UCSD-AML1 (cell line): Measurements from ENCODE around the gene NGFR.

Experiments
- DNase-seq: peaks from one replicate; lab custom pipeline; 2025; ENCODE audit not compliant: unreplicated experiment; lab: John Stamatoyannopoulos, UW

NGFR gene, protein sequence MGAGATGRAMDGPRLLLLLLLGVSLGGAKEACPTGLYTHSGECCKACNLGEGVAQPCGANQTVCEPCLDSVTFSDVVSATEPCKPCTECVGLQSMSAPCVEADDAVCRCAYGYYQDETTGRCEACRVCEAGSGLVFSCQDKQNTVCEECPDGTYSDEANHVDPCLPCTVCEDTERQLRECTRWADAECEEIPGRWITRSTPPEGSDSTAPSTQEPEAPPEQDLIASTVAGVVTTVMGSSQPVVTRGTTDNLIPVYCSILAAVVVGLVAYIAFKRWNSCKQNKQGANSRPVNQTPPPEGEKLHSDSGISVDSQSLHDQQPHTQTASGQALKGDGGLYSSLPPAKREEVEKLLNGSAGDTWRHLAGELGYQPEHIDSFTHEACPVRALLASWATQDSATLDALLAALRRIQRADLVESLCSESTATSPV

GRCh38 chr17:49494986-49495841 lies at the start of gene NGFR:
NGFR (plus strand) TSS chr17:49495293; CDS start chr17:49495418, 125 bp downstream.
- DNase-seq, result peak; percentile 64

- DNase-seq, result no peak
These were observed 49.5 kb upstream of the NGFR start for GRCh38 chr17:49445591-49445990.

- no peak for DNase-seq
These were observed 47.3 kb upstream of the NGFR start for GRCh38 chr17:49447628-49448302.

DNA sequence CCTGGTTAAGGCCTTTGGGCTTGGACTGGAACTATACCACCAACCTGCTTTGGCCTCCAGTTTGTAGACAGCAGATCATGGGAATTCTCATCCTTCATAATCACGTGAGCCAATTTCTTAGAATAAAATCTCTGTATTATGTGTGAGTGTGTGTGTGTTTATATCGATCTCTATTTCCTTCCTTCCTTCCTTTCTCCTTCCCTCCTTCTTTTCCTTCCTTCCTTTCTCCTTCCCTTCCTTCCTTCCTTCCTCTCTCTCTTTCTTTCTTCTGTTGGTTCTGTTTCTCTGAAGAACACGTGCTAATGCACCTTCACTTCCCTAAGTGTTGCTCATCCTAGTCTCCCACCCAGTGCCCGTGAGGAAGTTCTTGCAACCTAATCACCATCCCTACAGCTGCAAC lies 44.9 kb upstream of the NGFR start:
- DNase-seq, result no peak

- peak; percentile 65 for DNase-seq
These were observed 44.4 kb upstream of the NGFR start for GRCh38 chr17:49450735-49451134.

DNA sequence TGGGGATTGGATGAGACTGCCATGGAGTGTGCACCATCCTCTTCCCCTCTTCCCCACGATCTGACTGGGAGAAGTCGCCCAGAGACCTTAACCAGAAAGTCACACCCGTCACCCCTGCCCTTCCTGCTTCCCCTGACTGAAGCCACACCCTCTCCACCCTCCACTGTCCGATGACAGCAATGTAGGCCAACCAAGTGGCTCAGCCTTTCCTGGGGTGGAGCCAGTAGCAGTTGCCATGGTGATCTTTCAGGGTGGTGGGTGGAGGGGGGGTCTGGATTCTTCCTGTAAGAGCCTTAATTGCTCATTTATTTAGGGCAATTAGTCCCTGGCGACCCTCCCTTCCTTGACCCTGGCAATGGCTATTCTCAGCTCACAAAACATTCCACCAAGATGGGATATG lies 42.9 kb upstream of the NGFR start:
- peak; percentile 41 for DNase-seq

DNA sequence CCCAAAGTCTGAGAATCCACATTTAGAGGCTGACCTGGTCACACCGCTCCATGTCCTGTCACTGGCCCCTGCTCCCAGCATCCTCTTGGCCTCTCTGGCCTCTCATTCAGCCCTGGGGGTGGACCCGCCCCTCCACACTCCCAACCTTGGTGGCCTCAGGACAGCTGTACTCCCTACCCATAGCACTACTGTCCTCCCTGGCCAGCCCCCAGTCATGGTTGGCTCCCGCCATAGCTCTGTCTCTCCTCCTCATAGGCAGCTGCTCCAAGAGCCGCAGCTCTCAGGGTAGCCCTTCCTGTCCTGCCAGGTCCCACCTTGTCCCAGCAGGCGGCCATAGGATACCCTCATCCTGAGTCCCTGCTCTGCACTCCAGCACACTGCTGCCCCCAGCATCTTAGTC lies 42.4 kb upstream of the NGFR start:
- DNase-seq, result no peak

GRCh38 chr17:49454050-49454449 lies 41.0 kb upstream of the NGFR start:
- DNase-seq, result no peak

- DNase-seq, result no peak
These were observed 39.7 kb upstream of the NGFR start for GRCh38 chr17:49455272-49455861.

- peak; percentile 15 for DNase-seq
These were observed 38.7 kb upstream of the NGFR start for GRCh38 chr17:49456183-49456965.

DNA sequence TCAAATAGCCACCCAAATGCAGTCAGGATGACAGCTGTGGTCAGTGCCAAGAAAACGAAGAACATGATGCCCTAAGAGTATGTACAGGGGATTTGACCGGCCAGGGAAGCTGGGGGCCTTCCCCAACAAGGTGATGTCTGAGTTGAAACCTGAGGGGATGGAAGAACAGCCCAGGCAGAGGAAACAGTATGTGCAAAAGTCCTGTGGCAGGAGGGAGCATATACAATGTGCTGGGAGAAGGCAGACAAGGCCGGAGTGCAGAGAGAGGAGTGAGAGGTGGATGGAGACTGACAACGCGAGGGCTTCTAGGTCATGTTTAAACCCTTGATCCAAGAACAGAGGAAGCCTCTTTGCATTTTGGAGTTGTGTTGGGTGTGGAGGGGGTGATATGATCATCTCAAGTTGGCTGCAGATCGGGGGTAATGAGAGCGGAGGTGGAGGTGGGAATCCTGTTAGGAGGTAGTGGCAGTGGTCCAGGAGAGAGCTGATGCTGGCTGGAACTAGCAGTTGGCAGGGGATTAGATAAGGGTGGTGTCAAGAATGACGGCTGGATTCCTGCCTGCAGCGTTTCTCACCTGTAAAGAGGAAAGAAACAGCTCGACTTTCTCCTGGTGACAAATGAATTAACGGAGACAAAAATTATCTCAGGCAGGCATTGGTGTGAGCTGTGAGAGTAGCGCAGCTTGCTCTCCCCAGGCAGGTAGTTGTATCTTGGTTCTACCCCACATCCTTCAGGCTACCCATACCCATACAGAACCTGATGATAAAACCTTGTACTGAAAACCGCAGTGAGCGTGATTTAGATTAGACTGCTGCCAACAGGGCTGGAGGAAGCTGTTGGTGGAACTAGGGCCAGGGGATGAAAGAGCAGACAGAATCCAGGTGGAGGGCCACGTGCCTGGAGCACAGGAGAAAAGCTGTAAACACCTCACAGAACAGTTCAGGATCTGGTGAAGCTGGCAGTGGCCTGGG lies 37.2 kb upstream of the NGFR start:
- DNase-seq, result no peak

- no peak for DNase-seq
These were observed 35.6 kb upstream of the NGFR start for GRCh38 chr17:49459401-49459984.

- DNase-seq, result no peak
These were observed 34.7 kb upstream of the NGFR start for GRCh38 chr17:49460401-49460800.

DNA sequence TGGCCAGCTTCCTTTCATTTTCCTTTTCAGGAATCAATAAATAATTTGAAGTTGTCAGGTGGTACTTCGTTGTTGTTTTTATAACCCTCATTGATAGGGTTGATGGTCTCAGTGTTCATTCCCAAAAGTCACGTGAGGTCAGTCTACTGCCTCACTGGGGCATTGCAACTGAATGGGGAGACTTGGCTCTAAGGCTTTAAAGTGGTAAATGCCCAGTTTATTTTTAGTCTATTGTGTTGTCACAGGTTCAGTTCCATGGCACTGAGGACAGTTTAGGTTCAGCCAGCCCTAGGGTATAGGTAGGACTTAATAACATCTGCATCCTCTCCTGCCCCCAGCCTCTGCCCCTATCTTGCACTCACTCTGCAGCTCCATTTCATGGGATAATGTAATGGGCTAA lies 33.5 kb upstream of the NGFR start:
- no peak for DNase-seq

DNA sequence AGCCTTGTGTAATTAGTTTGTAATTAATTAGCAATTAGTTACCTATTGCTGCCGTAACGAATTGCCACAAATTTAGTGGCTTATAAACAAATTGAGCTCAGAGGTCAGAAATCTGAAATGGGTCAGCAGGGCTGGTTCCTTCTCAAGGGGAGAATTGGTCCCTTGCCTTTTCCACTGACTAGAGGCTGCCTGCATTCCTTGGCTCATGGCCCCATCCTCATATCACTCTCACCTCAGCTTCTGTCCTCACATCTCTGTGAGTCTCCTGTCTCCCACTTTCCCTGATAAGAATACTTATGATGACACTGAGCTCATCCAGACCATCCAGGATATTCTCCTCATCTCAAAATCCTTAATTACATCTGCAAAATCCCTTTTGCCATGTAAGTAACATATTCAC lies 31.0 kb upstream of the NGFR start:
- no peak for DNase-seq

- DNase-seq, result no peak
These were observed 29.7 kb upstream of the NGFR start for GRCh38 chr17:49465331-49465903.

GRCh38 chr17:49466436-49466835 lies 28.7 kb upstream of the NGFR start:
- no peak for DNase-seq

- DNase-seq, result no peak
These were observed 27.9 kb upstream of the NGFR start for GRCh38 chr17:49467175-49467574.
